Measurements from ENCODE around the gene STAMBP.

- TF ChIP-seq, protein P1, sequence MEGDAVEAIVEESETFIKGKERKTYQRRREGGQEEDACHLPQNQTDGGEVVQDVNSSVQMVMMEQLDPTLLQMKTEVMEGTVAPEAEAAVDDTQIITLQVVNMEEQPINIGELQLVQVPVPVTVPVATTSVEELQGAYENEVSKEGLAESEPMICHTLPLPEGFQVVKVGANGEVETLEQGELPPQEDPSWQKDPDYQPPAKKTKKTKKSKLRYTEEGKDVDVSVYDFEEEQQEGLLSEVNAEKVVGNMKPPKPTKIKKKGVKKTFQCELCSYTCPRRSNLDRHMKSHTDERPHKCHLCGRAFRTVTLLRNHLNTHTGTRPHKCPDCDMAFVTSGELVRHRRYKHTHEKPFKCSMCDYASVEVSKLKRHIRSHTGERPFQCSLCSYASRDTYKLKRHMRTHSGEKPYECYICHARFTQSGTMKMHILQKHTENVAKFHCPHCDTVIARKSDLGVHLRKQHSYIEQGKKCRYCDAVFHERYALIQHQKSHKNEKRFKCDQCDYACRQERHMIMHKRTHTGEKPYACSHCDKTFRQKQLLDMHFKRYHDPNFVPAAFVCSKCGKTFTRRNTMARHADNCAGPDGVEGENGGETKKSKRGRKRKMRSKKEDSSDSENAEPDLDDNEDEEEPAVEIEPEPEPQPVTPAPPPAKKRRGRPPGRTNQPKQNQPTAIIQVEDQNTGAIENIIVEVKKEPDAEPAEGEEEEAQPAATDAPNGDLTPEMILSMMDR (IDR thresholded peaks at IDR 0.05) = peak; percentile 73 to 93 (median 90)
- peak; percentile 73 to 91 for TF ChIP-seq POLR2A (IDR thresholded peaks at IDR 0.05)
Observed at GRCh38 chr2:73779467-73780236, 49.1 kb upstream of the STAMBP start, which contains the start of gene DUSP11.
